HG02840 (cell line): ENCODE data around the gene WNT7A.

Experiments used
- ATAC-seq: cut with Tn5 transposase; IDR thresholded peaks from one replicate; pipeline ENCODE4 v1.9.1; 2021; ENCODE audit warnings: mild to moderate bottlenecking, moderate library complexity, moderate number of reproducible peaks; ENCODE audit not compliant: unreplicated experiment, low FRiP score

WNT7A gene

GRCh38 chr3:13800064-13800463 is 79.8 kb downstream of the WNT7A start:
- ATAC-seq: no peak

- ATAC-seq: no peak
Measured at GRCh38 chr3:13798401-13798800, 81.5 kb downstream of the WNT7A start.

GRCh38 chr3:13796701-13797460 is 83.0 kb downstream of the WNT7A start:
- no peak for ATAC-seq

GRCh38 chr3:13795816-13796215 is 84.1 kb downstream of the WNT7A start:
- ATAC-seq: no peak

GRCh38 chr3:13794322-13794721 is 85.5 kb downstream of the WNT7A start:
- no peak for ATAC-seq

- ATAC-seq: no peak
Measured at GRCh38 chr3:13793451-13793850, 86.4 kb downstream of the WNT7A start.

- ATAC-seq: no peak
Measured at GRCh38 chr3:13792512-13793371, 87.1 kb downstream of the WNT7A start.

GRCh38 chr3:13792051-13792490 is 87.8 kb downstream of the WNT7A start:
- ATAC-seq: no peak

GRCh38 chr3:13791198-13792050 is 88.4 kb downstream of the WNT7A start:
- no peak for ATAC-seq

GRCh38 chr3:13790376-13791197 is 89.3 kb downstream of the WNT7A start:
- ATAC-seq: no peak

GRCh38 chr3:13788522-13789424 is 91.1 kb downstream of the WNT7A start:
- ATAC-seq: no peak

GRCh38 chr3:13787533-13788132 is 92.2 kb downstream of the WNT7A start:
- no peak for ATAC-seq

GRCh38 chr3:13786811-13787210 is 93.1 kb downstream of the WNT7A start:
- ATAC-seq: no peak

GRCh38 chr3:13785853-13786436 is 93.9 kb downstream of the WNT7A start:
- ATAC-seq: no peak

- no peak for ATAC-seq
Measured at GRCh38 chr3:13785351-13785750, 94.5 kb downstream of the WNT7A start.

GRCh38 chr3:13783476-13783875 is 96.4 kb downstream of the WNT7A start:
- no peak for ATAC-seq

GRCh38 chr3:13782501-13782900 is 97.4 kb downstream of the WNT7A start:
- no peak for ATAC-seq

- ATAC-seq: no peak
Measured at GRCh38 chr3:13781417-13781816, 98.5 kb downstream of the WNT7A start.
